PC-3 (cell line): ENCODE results near the gene FAM163B.

Experiments
- EZH2 ChIP-seq: fragments of 300-600 bp; sonication (generic); IDR thresholded peaks from one replicate; pipeline ENCODE4 v1.6.1; 2017; ENCODE audit warnings: antibody characterized with exemption, mild to moderate bottlenecking, low read length; ENCODE audit not compliant: unreplicated experiment
- EZH2phosphoT487 ChIP-seq: fragments of 300-600 bp; sonication (generic); IDR thresholded peaks from 2 replicates; pipeline ENCODE4 v1.6.1; 2018; ENCODE audit warnings: mild to moderate bottlenecking, antibody characterized with exemption, low read length, borderline replicate concordance
- TF ChIP-seq, protein P1 (sequence below): fragments of 300-600 bp; sonication (generic); conservative IDR thresholded peaks from 2 replicates; pipeline ENCODE4 v1.5.1; 2017; ENCODE audit warnings: antibody characterized with exemption, low read depth, mild to moderate bottlenecking, low read length

DNA sequence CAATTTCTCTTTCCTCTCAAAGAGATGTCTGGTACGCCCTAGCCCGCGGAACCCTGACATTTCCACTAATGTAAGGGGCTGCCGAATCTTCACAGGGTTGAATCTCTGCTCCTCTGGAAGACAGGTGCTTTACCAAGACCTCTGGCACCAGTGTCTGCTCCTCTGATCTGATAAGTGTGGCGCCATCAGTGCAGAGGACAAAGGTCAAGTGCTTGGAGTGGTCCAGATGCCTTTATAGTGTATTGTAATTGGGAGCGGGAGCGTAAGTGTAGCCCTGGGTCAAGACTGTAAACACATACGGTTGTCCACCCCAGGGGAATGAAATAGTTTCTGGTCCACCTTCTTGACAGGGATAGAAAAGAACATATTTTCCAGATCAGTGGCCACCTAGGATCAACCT lies 57.0 kb downstream of the FAM163B start:
- TF ChIP-seq, protein P1, sequence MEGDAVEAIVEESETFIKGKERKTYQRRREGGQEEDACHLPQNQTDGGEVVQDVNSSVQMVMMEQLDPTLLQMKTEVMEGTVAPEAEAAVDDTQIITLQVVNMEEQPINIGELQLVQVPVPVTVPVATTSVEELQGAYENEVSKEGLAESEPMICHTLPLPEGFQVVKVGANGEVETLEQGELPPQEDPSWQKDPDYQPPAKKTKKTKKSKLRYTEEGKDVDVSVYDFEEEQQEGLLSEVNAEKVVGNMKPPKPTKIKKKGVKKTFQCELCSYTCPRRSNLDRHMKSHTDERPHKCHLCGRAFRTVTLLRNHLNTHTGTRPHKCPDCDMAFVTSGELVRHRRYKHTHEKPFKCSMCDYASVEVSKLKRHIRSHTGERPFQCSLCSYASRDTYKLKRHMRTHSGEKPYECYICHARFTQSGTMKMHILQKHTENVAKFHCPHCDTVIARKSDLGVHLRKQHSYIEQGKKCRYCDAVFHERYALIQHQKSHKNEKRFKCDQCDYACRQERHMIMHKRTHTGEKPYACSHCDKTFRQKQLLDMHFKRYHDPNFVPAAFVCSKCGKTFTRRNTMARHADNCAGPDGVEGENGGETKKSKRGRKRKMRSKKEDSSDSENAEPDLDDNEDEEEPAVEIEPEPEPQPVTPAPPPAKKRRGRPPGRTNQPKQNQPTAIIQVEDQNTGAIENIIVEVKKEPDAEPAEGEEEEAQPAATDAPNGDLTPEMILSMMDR, result no peak
- no peak for TF ChIP-seq EZH2phosphoT487
- TF ChIP-seq EZH2, result no peak
